ENCODE results near the gene GRM1.

GRCh38 chr6:146281651-146282362, 252.9 kb downstream of the GRM1 start:
- TF ChIP-seq CTCF (IDR thresholded peaks at IDR 0.05) (no peak), POLR2A (IDR thresholded peaks at IDR 0.05) (no peak)

All from esophagus squamous epithelium (tissue), 4 donors.